PFSK-1 (cell line): Measurements from ENCODE around the gene HPCAL4.

ENCODE experiments used
- FOXP2 ChIP-seq: optimal IDR thresholded peaks from 2 replicates; pipeline ENCODE3; 2011; ENCODE audit warnings: borderline replicate concordance, control low read depth, inconsistent platforms; ENCODE audit not compliant: insufficient read depth; ENCODE audit errors: extremely low read length, extremely low read depth
- POLR2AphosphoS5 ChIP-seq: IDR thresholded peaks from 2 replicates; pipeline ENCODE4 v1.6.1; 2012; ENCODE audit warnings: low read depth, mild to moderate bottlenecking, control low read depth, low read length, moderate library complexity
- SIN3A ChIP-seq: IDR thresholded peaks from 2 replicates; pipeline ENCODE4 v1.6.1; 2012; ENCODE audit warnings: mild to moderate bottlenecking, low read length, moderate library complexity, borderline replicate concordance; ENCODE audit not compliant: insufficient read depth
- TAF1 ChIP-seq: IDR thresholded peaks from 2 replicates; pipeline ENCODE4 v1.6.1; 2012; ENCODE audit warnings: low read length, control low read depth, borderline replicate concordance; ENCODE audit not compliant: insufficient read depth
- TF ChIP-seq, protein P1 (sequence below), 2 experiments: IDR thresholded peaks; 2 replicates each; pipeline versions ENCODE4 v1.6.1 to v1.8.0; 2011 to 2012; ENCODE audit warnings: low read depth in 2 of 2, low read length in 2 of 2, control low read depth in 1 of 2, inconsistent platforms in 1 of 2, mild to moderate bottlenecking in 1 of 2, moderate library complexity in 1 of 2; ENCODE audit not compliant: insufficient read depth in 1 of 2

GRCh38 chr1:39659538-39659937, 31.7 kb downstream of the HPCAL4 start:
- TF ChIP-seq, protein P1, sequence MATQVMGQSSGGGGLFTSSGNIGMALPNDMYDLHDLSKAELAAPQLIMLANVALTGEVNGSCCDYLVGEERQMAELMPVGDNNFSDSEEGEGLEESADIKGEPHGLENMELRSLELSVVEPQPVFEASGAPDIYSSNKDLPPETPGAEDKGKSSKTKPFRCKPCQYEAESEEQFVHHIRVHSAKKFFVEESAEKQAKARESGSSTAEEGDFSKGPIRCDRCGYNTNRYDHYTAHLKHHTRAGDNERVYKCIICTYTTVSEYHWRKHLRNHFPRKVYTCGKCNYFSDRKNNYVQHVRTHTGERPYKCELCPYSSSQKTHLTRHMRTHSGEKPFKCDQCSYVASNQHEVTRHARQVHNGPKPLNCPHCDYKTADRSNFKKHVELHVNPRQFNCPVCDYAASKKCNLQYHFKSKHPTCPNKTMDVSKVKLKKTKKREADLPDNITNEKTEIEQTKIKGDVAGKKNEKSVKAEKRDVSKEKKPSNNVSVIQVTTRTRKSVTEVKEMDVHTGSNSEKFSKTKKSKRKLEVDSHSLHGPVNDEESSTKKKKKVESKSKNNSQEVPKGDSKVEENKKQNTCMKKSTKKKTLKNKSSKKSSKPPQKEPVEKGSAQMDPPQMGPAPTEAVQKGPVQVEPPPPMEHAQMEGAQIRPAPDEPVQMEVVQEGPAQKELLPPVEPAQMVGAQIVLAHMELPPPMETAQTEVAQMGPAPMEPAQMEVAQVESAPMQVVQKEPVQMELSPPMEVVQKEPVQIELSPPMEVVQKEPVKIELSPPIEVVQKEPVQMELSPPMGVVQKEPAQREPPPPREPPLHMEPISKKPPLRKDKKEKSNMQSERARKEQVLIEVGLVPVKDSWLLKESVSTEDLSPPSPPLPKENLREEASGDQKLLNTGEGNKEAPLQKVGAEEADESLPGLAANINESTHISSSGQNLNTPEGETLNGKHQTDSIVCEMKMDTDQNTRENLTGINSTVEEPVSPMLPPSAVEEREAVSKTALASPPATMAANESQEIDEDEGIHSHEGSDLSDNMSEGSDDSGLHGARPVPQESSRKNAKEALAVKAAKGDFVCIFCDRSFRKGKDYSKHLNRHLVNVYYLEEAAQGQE (IDR thresholded peaks at IDR 0.05; ENCODE audit: insufficient read depth in 1 of 2, low read depth in 2 of 2, low read length in 2 of 2) = no peak
- TF ChIP-seq POLR2AphosphoS5 = no peak
- no peak for TF ChIP-seq SIN3A
- TF ChIP-seq TAF1 = no peak
- no peak for TF ChIP-seq FOXP2
